HG03469 (cell line): Measurements from ENCODE around the gene TLDC2.
"Not testable (repeated sequence)": the region's sequence is repeated elsewhere in the genome, so short reads cannot be mapped to it uniquely, and the experiment has no call there.

Experiments used
- ATAC-seq: cut with Tn5 transposase; IDR thresholded peaks from one replicate; pipeline ENCODE4 v1.9.1; 2021; ENCODE audit warnings: mild to moderate bottlenecking, moderate library complexity, moderate number of reproducible peaks; ENCODE audit not compliant: unreplicated experiment

The TLDC2 gene

DNA sequence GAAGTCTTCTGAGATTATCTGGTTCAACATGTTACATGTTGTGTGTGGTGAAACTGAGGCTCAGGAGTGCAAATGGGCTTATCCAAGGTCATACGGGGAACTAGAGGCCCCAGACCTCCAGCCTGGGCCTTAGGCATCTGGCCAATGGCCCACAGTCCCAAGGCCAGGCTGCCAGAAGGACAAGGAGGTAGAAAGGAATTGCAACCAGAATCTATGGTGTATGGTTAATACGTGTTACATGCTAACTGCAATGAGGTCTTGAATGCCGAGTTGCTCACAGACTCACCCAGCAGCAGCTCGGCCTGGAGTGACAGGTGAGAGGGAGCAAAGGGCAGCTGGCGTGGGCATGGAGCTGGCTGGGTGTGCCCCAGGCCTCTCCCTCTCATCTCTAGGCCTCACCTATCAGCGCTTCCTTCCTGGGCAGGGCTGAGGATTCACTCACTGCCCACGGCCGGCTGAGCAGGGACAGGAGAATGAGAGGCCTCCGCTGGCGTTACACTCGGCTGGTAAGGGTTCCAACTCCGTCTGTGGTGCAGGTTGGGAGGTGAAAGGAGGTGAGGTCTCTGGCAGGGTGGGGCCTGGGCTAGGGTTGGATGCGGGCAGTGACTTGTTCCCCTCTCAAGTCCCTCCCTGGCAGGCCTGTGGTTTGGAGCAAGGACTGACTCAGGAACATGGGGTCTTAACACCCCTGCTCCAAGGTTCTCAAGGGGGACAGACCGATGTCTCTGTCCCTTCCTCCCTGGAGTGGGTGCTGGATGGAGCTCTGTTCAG lies at the start of gene TLDC2:
TLDC2 (plus strand) TSS at position 437 of the 771 bp plus-strand sequence; CDS start at position 474, 37 bp downstream.
- ATAC-seq = no peak

DNA sequence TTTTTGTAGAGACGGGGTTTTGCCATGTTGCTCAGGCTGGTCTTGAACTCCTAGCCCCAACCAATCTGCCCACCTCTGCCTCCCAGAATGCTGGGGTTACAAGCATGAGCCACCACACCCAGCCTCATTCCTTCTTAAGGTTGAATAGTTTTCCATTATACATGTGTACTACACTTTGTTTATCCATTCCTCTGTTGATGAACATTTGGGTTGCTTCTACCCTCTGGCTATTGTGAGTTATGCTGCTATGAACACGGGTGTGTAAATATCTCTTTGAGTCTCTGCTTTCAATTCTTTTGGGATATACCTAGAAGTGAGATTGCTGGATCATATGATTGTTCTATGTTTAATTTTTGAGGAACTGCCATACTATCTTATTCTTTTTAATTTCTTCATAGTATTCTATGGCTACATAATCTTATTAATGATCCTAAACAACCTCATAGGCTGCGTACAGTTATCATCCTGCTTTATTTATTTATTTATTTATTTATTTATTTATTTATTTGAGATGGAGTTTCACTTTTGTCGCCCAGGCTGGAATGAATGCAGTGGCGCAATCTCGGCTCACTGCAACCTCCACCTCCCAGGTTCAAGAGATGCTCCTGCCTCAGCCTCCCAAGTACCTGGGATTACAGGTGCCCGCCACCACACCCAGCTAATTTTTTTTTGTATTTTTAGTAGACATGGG lies 49.2 kb upstream of the TLDC2 start:
- no peak for ATAC-seq

DNA sequence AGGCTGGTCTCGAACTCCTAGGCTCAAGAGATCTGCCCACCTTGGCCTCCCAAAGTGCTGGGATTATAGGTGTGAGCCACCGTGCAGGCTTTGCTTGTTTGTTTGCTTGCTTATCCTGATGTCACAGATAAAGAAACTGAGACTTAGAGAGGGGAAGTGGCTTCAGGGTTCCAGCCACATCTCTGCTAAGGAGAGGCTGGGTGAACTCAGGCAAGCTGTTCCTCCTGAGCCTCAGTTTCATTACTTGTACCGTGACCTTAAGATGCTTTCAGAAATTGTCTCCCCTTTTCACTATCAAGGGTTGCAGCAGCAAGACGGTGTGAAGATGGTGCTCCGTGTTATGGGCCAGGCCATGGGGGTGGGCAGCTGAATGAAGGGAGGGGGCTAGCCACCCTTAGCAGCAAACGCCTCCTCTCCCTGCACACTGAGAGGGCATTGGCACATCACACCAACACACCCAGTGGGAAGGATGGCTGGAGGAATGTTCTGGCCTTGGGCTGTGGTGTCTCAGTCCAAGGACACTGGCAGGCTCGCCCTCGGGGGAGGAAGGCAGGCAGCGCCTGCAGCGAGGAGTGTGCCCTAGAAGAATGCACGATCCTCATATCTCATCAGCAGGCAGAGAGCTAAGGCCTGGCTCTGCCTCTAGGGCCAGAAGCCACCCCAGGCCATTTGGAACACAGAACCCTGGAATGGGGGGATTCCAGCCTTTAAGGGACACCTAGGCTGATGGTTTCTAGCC lies 48.2 kb upstream of the TLDC2 start:
- ATAC-seq = no peak

DNA sequence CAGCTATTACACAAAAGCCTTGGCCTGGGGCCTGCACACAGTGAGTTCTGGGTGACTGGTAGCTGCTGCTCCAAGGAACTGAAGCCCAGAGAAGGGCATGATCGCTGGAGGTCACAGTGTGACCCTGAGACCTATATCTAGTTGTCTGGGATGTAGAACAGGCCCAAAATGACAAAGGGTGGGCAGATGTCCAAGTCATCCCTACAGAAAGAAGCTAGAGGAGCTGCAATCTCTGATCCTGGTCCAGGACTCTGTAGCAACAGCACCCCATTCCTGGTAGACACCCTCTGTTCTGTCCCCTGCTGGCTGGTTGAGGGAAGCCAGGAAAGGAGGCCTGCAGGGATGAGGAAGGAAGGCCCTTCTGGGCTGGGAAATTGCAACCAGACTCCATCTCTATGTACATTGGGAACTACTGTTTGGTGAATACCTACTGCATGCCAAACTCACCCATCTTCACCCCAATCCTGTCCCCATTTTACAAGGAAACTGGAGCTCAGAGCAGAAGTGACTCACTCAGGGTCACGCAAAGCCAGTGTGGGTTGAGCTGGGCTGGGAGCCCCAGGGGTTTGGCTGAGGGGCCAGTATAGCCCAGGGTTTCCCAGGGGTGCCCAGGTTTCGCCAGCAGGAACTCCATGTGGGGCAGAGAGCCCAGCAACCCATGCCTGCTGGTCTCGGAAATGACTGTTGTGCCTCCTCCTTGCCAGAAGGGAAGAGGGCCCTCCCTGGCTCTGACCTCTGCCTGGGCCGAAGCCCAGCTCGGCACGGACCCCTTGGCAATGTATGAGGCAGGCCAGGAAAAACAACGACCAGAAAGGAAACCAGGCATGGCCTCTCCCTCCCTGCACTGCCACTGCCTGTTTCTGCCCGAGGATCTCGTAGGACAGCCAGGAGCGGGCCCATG lies 44.9 kb upstream of the TLDC2 start:
- ATAC-seq = no peak

DNA sequence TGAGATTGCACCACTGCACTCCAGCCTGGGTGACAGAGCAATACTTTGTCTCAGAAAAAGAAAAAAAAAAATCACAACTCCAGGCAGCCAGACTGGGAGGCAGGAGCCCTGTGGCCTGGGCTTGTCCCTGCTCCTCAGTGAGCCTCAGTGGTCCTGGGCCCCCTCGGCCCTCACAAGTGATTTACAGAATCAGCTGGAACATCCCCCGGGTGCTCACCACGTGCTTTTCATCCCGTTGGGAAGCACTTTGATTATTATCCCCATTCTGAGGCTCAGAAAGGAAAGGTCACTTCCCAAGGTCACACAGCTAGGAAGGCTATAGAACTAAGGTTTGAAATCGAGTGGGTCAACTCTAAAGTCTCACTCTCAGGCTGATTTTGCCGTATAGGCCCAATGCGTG lies 43.1 kb upstream of the TLDC2 start:
- ATAC-seq = no peak

DNA sequence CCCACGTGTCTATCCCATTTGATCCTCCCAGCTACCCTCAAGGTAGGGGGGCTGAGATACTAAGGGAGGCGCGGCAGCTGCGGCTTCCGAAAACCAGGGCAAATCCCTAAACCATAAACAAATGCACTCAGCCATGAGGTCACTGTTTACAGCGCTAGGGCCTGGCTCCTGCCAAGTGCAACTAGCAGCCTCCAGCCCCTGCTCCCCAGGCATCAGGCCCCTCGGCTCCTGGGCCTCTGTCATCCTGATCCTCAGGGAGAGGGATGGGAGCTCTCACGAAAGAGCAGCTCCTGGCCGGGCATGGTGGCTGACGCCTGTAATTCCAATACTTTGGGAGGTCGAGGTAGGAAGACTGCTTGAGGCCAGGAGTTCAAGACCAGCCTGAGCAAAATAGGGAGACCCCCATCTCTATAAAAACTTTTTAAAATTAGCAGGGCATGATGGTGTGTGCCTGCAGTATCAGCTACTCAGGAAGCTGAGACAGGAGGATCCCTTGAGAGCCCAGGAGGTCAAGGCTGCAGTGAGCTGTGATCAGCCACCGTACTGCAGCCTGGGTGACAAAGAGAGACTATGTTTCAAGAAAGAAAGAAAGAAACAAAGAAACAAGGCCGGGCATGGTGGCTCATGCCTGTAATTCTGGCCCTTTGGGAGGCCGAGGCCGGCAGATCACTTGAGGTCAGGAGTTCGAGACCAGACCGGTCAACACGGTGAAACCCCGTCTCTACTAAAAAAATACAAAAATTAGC lies 42.5 kb upstream of the TLDC2 start:
- no peak for ATAC-seq

DNA sequence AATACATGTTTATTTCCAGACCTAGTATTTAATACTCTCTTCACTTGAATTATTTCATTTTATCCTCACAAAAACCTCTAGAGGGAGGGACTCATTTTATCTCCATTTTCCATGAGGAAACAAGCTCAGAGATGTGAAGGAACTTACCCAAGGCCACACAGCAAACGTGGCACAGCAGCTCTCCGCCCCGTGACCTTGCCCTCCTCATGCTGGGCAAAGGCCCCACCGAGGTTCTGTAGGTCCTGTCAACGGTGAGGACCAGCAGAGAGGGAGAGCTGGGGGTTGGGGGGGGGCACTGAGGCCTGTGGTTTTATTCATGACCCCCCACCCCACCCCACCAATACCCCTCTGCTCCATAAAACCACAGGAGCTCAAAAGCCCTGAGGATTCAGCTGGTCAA lies 40.9 kb upstream of the TLDC2 start:
- no peak for ATAC-seq

DNA sequence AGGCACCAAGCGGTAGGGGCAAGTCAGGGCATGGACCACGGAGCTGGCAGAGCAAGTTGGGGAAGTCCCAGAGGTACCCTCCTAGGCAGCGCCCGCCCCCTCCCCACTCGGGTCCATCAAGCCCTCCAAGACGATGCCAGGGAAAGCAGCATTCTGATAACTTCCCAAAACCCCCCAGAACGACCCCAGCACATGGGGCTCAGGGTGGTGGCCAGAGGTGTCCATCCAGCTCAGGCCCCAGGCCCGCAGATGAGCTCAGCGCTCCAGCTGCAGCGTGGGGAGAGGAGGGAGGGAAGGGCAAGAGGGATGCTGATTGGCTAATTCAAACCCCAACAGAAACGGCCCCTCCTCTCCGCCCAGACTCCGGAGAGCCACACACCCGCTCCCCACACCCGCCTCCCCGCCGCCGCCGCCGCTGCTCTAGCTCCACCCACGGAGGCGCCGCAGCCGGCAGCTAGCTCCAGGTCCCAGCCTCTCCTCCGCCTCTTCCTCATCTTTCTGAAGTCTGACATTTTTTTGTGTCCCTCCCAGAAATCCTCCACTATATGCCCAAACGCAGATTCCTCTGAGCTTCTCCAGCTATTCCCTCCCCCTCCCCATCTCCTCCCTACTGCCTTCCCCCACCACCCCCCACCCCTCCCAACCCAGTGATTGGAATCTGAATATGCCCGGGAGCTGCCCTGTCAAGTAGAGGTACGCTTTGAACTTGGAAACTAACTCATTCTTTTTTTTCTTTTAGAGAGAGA lies 40.3 kb upstream of the TLDC2 start:
- no peak for ATAC-seq

DNA sequence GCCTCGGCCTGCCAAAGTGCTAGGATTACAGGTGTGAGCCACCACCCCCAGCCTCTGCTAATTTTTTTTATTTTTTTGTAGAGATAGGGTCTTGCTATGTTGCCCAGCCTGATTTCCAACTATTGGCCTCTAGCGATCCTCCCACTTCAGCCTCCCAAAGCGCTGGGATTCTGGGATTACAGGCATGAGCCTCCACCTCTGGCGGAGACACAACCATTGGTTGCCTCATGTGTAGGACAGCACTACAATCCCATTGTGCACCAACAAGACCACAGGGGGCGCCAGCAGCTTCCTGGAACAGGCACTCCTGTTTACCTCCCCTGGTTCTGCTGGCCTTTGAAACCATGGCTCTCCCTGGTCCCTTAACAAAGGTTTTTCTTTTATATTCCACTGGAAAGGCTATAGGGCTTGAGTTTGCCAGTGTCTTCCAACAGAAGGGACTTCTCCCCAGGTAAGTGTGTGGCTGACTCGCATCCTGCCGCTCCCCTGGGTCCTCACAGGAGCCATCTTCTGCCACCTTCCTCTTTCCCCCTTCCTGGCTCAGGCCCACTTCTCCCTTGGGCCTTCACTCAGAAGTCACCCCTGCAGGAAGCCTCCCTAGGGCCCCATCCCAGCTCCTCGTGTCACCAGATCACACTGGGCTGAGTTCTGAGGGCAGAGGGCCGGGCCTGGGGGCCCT lies 39.2 kb upstream of the TLDC2 start:
- no peak for ATAC-seq

DNA sequence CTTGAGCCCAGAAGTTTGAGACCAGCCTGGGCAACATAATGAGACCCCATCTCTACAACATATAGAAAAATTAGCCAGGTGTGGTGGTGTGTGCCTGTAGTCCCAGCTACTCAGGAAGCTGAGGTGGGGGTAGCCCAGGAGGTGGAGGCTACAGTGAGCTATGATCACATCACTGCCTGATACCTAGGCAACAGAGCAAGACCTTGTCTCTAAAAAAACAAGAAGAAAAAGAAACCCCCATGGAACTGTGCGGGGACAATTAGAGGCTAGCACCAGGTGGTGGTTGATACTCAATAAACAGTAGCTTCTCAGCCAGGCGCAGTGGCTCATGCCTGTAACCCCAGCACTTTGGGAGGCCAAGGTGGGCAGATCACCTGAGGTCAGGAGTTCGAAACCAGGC lies 37.6 kb upstream of the TLDC2 start:
- not testable (repeated sequence) for ATAC-seq

DNA sequence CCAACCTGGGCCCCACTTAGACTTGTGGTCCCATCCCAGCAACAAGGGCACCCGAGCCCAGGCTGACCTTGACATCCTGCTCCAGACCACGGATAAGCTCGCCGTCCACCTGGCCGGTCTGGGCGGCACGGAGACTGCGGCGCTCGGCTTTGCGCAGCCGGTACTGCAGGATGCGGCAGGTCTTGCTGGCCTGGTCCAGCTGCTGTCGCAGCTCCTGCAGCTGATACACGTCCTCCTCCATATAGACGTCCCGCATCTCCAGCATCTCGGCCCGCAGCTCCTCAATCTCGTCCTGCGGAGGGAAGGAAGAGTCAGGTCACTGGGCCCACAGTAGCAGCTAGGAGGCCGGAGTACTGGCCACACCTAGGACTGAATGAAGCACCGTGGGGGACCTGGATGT lies 36.8 kb upstream of the TLDC2 start:
- no peak for ATAC-seq

DNA sequence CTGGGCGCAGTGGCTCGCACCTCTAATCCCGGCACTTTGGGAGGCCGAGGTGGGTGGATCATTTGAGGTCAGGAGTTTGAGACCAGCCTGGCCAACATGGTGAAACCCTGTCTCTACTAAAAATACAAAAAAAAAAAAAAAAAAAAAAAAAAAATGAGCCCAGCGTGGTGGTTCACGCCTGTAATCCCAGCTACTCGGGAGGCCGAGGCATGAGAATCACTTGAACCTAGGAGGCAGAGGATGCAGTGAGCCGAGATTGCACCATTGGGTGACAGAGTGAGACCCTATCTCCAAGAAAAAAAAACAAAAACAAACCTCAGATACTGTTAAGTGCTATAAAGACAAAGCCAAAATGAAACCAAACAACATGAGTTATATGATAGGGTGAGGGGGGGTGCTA lies 34.9 kb upstream of the TLDC2 start:
- ATAC-seq = not testable (repeated sequence)

DNA sequence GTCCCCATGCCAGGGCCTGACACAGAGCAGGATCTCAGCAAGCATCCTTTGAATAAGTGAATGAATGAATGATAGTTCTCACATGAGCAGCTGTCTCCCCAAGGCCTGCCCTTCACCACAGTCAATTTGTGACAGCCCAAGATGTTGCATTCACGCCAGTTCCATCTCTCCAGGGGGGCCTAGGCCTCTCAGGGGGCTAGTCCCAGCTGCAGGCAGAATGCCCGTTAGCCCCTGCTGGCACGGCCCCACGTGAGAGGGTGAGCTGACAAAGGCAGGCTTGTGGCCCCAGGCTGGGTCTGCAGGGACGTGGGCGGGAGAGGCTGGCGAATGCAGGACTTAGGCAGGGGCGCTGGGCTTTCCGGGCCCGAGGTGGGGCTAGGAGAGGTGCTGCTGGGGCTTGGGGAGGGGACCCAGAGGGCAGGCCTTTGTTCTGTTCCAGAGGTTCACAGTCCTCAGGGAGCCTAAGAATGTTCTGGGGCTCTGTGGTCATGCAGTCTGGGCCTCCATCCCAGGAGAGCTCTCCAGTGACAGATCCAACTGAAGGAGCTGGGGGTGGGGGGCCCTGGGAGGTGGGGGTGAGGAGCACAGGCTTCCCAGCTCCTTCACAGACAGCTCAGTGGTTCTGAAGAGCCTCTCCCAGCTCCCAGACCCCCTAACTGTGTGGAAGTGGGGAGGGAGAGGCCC lies 30.5 kb upstream of the TLDC2 start:
- no peak for ATAC-seq

DNA sequence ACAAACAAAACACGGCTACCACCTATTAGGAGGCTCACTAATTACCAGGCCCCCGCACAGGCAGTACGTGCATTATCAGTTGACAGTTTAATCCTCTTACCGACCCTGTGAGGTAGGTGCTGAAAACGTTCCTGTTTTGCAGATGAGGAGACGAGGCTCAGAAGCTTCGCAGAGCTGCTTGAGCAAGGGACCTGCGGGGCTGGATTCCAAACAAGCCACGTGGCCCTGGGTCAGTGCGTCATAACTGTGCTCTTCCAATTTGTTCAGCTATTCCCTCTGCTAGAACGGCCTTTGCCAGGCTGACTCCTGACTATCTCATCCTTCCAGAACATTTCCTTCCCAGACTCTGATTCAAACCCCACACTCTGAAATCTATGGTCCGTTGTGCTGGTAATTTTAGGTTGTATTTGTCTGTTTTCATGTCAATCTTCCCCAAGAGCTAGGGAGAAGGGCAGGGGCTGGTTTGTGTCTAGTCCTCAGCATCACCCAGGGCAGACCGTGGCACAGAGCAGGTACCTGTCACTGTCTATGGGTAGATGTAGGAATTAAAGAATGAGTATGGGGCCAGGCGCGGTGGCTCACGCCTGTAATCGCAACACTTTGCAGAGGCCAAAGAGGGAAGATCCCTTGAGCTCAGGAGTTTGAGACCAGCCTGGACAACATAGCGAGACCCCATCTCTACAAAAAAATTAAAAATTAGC lies 28.8 kb upstream of the TLDC2 start:
- no peak for ATAC-seq

DNA sequence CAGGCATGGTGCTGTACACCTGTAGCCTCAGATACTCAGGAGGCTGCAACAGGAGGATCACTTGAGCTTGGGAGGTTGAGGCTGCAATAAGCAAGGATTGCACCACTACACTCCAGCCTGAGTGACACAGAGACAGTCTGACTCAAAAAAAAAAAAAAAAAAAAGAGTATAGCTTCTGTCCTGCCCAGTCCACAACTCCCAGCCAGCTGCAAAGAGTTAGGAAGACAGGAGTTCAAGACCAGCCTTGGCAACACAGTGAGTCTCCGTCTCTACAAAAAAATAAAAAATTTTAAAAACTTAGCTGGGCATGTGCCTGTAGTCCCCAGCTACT lies 28.3 kb upstream of the TLDC2 start:
- ATAC-seq = no peak

DNA sequence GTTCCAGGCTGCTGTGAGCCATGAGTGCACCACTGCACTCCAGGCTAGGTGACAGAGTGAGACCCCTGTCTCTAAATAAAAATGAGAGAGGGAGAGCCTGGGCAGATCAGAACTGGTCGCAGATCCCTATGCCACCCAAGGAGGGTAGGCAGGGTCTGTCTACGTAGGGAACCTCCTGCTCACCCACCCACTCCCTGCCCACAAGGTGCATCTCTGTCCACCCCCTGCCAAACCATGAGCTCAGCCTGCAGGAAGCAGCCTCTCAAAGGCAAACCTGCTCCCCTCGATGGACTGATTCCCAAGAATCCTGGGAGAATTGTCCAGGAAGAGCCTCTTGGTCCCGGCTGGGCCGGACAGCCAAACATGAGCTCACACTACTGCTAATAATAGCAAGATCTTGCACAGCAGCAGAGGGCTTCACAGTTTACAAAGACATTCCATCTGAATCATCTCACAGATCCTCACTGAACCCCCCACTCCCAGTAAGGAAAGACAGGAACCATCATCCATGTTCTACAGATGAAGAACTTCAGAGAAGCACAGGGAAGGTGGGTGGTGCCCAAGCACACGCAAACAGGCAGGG lies 27.8 kb upstream of the TLDC2 start:
- no peak for ATAC-seq

DNA sequence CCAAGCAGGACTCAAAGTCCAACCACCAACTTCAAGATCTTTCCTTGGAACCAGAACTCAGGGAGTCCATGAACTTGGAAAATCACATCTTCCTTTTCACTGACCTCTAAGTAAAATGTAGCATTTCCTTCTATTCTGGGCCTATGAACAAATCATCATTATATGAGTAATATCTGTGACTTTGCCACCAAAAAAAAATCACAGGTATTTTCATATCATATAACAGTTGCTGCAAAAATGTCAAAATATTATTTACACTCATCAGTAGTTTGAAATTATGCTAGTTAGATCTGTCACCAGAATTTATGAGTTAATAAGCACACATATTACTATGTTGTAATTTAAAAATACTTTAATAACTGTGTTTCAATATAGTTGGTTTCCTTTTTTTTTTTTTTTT lies 27.3 kb upstream of the TLDC2 start:
- no peak for ATAC-seq
